Suppressor macrophage (primary cell): ENCODE data around the gene RPS25.
"Not testable (repeated sequence)": the region's sequence is repeated elsewhere in the genome, so short reads cannot be mapped to it uniquely, and the experiment has no call there.

Experiments
- DNase-seq, 4 experiments: peaks; one replicate each; pipeline ENCODE4 v3.0.0-alpha.2; 2020 to 2022
- total RNA-seq, 17 experiments: gene quantifications; one replicate each; lab custom pipeline; 2026; ENCODE audit warnings: mixed read lengths in 6 of 17, inconsistent platforms in 3 of 17; lab: John Stamatoyannopoulos, UW

RPS25 gene
- total RNA-seq, result 129 to 260 (median 205) reads per million in 17 experiments

GRCh38 chr11:119018074-119018938 lies at the start of gene RPS25, which contains the start of gene TRAPPC4:
Gene RPS25 (minus strand): TSS chr11:119018343. CDS start chr11:119018284, 59 bp downstream.
Gene TRAPPC4 (plus strand): TSS chr11:119018766. CDS start chr11:119018796, 30 bp downstream.
- DNase-seq, result peak; percentile 96 to 98 (median 96)

- peak; percentile 96 to 99 (median 98) for DNase-seq
These were observed 49.5 kb upstream of the RPS25 start, which contains the start of gene VPS11 for GRCh38 chr11:119067371-119068222. Gene VPS11 (plus strand): TSS chr11:119067818. CDS start chr11:119067824, 6 bp downstream.

GRCh38 chr11:119065369-119065768 lies 47.2 kb upstream of the RPS25 start:
- peak; percentile 45 to 60 (median 58) for DNase-seq

DNA sequence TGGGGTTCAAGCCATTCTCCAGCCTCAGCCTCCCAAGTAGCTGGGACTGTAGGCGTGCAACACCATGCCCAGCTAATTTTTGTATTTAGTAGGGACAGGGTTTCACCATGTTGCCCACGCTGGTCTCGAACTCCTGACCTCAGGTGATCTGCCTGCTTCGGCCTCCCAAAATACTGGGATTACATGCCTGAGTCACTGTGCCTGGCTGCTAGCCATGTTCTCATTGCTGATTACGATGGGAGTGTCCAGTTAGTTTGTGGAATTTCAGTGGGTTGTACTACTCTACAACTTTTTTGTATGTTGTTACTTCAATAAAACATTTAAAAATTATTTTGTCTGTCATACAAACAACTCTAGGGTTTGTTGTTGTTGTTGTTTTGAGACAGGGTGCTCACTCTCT lies 44.6 kb upstream of the RPS25 start:
- DNase-seq, result no peak

GRCh38 chr11:119061256-119061655 lies 43.1 kb upstream of the RPS25 start:
- DNase-seq, result no peak

GRCh38 chr11:119059128-119059527 lies 41.0 kb upstream of the RPS25 start:
- not testable (repeated sequence) for DNase-seq

GRCh38 chr11:119057000-119057769 lies 39.0 kb upstream of the RPS25 start, which contains the start of gene HYOU1:
Gene HYOU1 (minus strand): TSS chr11:119057205. CDS start chr11:119056160, 1,045 bp downstream.
- peak; percentile 98 to 100 (median 100) for DNase-seq

- DNase-seq, result peak in 1 of 4 experiments; percentile 44
These were observed 38.4 kb upstream of the RPS25 start for GRCh38 chr11:119056421-119056999.

DNA sequence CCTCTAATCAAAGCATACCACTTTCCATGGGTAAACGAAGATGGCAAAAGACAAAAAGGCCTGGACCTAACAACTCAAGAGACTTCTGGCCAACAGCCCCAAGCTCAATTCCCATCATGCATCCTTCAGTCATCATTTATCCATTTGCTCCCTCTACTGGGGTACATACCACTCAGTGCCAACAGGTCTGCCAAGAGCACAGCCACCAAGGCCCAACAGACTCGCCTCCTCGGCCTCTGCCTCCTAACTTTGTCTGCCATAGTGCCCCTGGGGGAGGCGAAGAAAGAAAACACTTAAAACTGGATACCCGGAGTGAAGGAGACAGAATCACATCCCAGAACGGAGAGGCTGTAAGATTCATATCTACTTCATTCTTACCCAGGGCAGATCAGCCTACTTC lies 37.8 kb upstream of the RPS25 start:
- DNase-seq, result peak; percentile 9 to 51 (median 44)

DNA sequence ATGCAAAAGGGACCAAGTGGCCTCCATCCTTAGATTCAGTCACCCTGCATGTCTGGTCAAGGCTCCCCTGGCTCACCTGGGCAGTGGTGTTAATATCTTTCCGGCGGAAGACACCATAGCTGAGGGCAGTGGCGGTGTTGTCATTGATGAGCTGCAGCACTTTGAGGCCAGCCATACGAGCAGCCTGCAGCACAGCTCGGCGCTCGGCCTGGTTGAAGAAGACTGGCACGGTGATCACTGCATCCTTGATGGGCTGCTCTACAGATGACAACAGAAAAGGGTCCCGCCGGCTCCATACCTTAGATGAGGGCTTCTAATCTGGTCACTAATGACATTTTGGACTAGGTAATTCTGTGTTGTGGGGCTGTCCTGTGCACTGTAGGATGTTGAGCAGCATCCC lies 36.3 kb upstream of the RPS25 start:
- DNase-seq, result no peak

- DNase-seq, result no peak
These were observed 34.1 kb upstream of the RPS25 start for GRCh38 chr11:119052163-119052814.

DNA sequence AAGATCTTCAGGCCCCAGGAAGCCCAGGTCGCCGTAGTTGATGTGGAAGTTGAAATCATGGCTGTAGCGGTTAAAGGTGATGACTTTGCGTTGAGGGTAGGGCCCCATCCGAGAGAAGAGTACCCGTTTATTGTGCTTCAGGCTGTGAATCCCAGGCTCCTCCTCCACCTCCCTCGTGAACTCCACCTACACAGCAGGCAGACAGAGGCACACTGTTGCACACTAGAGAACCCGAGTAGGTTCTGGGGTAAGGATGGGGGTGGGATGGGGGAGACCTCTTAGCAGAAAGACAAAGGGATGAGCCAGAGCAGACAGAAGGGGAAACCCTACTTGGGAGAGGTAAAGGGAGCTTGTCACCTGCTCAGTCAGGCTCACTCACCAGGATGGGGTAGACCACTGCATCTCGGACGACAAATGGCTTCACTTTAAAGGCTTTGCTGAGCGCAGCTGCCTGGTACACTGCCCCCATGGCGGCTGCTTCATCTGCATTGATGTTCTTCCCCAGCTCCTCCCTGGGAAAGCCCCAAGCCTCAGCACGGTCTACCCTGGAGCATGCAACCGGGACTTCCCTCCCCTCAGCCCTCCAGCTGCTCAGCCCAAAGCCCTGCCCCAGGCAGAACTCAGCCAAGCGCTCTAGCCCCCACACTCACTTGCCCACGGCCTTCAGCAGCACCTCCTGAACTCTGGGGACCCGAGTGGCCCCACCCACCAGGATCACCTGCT lies 33.5 kb upstream of the RPS25 start:
- DNase-seq, result no peak

DNA sequence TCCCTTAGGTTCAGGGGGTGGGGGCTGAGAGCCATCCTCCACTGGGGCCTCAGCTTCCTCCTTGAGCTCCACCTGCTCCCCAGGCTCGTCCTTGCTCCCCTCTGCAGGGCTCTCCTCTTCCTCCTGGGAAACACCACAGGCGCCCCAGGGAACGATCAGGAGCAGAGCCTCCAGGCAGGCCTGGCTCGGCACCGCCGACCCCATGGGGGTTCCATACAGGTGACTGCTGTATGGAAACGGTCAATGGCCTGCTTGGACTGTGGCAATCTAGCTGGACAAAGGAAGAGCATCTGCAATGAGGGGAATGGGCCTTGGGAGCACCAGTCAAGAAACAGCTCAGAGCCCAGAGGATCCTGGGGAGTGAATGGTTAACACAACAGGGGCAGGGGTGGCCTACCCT lies 30.9 kb upstream of the RPS25 start:
- DNase-seq, result no peak

- no peak for DNase-seq
These were observed 30.5 kb upstream of the RPS25 start for GRCh38 chr11:119048644-119049043.

GRCh38 chr11:119047205-119047604 lies 29.1 kb upstream of the RPS25 start:
- no peak for DNase-seq

DNA sequence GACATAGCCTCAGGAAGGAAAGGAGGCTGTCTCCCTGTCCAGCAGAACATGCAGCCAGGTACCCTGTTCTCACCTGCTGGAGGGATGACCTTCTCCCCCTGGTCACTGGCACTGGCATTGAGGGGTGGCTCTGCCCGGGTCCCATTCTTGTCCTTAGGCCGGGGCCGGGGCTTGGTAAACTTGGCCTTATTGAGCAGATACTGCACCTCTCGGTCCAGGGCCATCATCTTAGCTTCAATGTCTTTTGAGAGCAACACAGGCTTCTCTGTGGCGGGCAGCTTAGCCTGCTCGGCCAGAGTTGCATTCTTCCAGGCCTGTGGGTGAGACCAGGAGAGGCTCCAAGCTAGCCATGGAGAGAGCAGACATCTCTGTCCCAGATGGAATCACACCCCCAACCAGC lies 28.3 kb upstream of the RPS25 start:
- no peak for DNase-seq

DNA sequence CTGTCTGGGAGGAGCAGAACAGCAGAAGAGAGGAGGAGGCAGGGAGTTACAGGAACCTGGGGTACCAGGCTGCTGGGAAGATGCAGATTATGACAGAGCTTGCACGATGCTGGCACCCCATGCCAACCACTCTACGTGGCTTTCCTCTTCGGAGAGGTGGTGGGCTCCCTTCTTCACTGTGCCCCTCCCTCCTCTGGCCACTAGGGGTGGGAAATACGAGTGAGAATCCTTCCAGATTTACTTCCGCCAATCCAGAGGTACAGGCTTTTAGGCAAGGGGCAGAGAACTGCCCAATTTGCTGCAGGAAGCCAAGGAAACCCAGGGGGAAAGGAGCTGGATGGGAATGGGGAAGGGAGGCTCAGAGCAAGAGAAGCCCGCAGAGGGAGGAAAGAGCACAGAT lies 26.6 kb upstream of the RPS25 start:
- DNase-seq, result no peak

DNA sequence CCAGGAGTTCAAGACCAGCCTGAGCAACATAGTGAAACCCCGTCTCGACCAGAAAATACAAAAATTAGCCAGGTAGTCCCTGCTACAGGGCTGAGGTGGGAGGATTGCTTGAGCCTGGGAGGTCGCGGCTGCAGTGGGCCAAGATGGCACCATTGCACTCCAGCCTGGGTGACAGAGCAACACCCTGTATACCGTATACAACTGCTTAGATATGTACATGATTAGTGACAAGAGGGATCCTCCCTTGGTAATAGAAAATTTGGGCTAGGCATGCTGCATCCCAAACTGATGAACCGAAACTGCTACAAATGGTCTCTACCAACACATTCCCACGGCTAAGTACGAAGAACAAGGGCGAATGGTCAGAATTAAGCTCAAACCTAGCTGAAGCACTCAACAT lies 24.8 kb upstream of the RPS25 start:
- no peak for DNase-seq

GRCh38 chr11:119041821-119042514 lies 23.8 kb upstream of the RPS25 start:
- peak in 2 of 4 experiments; percentile 6 to 42 for DNase-seq

- DNase-seq, result peak in 1 of 4 experiments; percentile 9
These were observed 21.3 kb upstream of the RPS25 start for GRCh38 chr11:119039471-119039870.
